GM12891 (cell line): ENCODE results near the gene MRGPRG.

Experiments
- PAX5 ChIP-seq: IDR thresholded peaks from 2 replicates; pipeline ENCODE4 v1.6.1; 2011; ENCODE audit warnings: low read length, moderate library complexity, mild to moderate bottlenecking; ENCODE audit not compliant: insufficient read depth, severe bottlenecking
- POLR2A ChIP-seq: IDR thresholded peaks from 2 replicates; pipeline ENCODE4 v1.6.1; 2011; ENCODE audit warnings: low read depth, low read length, control low read depth
- POLR2AphosphoS5 ChIP-seq: IDR thresholded peaks from 2 replicates; pipeline ENCODE4 v1.6.1; 2011; ENCODE audit warnings: low read depth, low read length, control low read depth
- POU2F2 ChIP-seq: IDR thresholded peaks from 2 replicates; pipeline ENCODE4 v1.6.1; 2011; ENCODE audit warnings: low read depth, mild to moderate bottlenecking, control low read depth, low read length, moderate library complexity
- SPI1 ChIP-seq: IDR thresholded peaks from 2 replicates; pipeline ENCODE4 v1.6.1; 2011; ENCODE audit warnings: low read depth, low read length, control low read depth
- TAF1 ChIP-seq: IDR thresholded peaks from 2 replicates; pipeline ENCODE4 v1.6.1; 2011; ENCODE audit warnings: low read depth, low read length, control low read depth

DNA sequence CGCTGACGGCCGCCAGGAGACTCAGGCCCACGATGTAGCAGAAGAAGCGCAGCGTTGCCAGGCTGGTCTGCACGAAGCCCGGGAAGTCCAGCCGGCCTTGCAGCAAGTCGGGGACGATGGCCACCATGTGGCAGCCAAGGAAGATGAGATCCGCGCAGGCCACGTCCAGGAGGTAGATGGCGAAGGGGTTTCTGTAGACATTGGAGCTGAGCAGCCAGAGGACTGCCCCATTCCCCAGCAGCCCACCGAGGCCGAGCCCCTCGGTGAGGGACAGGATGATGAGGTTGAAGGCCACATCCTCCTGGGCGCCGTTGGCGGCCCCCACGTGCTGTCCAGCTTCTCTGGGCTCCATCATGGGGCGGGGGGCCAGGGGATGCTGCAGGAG lies 9.8 kb upstream of the MRGPRG start:
- TF ChIP-seq TAF1 (no peak), POLR2AphosphoS5 (no peak), POLR2A (no peak), SPI1 (no peak), PAX5 (no peak), POU2F2 (no peak)
